Mesothelial cell of epicardium (in vitro differentiated cells): Measurements from ENCODE around the gene POM121C. TPM values are rescaled to one million over a fixed set of nuclear protein-coding genes. Genes with fewer than 3 reads are reported as not detected.
A peak's percentile ranks its signal among the peaks of the same experiment; 100 is the strongest.
"Not testable (repeated sequence)": the region's sequence is repeated elsewhere in the genome, so short reads cannot be mapped to it uniquely, and the experiment has no call there.

ENCODE experiments used
- DNase-seq, 2 experiments: peaks; one replicate each; pipeline ENCODE4 v3.0.0; 2021; ENCODE audit warnings: low spot score in 2 of 2; ENCODE audit not compliant: unreplicated experiment in 2 of 2
- H3K27ac Mint-ChIP-seq: 2 replicates; pipeline ENCODE4 v1.8.0; 2021; ENCODE audit warnings: mixed read lengths
- H3K27me3 Mint-ChIP-seq: 2 replicates; pipeline ENCODE4 v1.8.0; 2021; ENCODE audit warnings: low read depth, mixed read lengths
- H3K36me3 Mint-ChIP-seq: 2 replicates; pipeline ENCODE4 v1.8.0; 2021; ENCODE audit warnings: mixed read lengths
- H3K4me1 Mint-ChIP-seq: 2 replicates; pipeline ENCODE4 v1.8.0; 2021; ENCODE audit warnings: mixed read lengths
- H3K4me3 Mint-ChIP-seq: 2 replicates; pipeline ENCODE4 v1.8.0; 2021; ENCODE audit warnings: mild to moderate bottlenecking, moderate library complexity, mixed read lengths
- H3K9me3 Mint-ChIP-seq: 2 replicates; pipeline ENCODE4 v1.8.0; 2021; ENCODE audit warnings: mixed read lengths
- total RNA-seq: library from RNA; stranded (reverse); gene quantifications from 3 replicates; pipeline ENCODE4 v1.2.1, GENCODE V29; 2021
- TF ChIP-seq, protein P1 (sequence below): fragments of 200-600 bp; sonication (generic); IDR thresholded peaks from one replicate; pipeline ENCODE4 v1.5.0; 2021; ENCODE audit warnings: antibody characterized with exemption; ENCODE audit not compliant: unreplicated experiment

The POM121C gene
- total RNA-seq, result 90.1 to 92.2 TPM (median 90.6 TPM) in 3 replicates

DNA sequence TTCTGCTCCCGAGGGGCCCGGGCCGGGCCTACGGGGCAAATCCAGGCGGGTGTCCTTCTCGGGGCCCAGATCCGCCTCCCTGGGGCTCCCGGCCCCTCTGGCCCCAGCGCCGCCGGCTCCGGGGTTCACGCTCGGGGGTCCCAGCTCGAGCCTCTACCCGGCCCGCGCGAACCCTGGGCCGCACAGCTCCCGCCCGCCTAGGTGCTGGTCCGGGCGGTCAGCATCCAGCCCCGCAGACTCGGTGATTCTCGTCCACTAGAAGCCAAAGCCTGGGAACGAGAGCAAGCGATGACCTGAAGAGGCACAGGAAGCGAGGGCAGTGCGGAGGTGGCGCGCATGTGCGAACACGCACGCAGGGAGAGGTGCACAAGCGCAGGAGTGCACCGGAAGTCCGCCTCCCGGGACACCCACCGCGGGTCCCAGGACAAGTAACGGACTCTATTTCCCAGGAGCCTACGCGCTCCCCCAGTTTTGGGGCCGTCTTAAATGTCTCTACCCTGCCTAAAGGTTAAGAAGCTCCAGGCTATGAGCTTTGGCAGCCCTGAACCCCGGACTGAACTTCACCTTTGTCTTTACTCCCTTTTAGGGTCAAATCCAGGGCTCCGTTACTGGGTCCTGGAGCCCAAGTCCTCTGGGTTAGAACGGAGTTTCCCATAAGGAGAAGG is at the start of gene POM121C:
POM121C (minus strand) TSS at position 321 of the 665 bp plus-strand sequence. CDS start 44,803 bp downstream, outside the sequence.
- H3K27ac Mint-ChIP-seq, result peak within 1 kb of the TSS; percentile 86
- H3K27me3 Mint-ChIP-seq, H3K36me3 Mint-ChIP-seq, H3K9me3 Mint-ChIP-seq, H3K4me1 Mint-ChIP-seq: not testable (repeated sequence)
- DNase-seq, result peak; percentile 72 to 82
- peak within 1 kb of the TSS; percentile 94 for H3K4me3 Mint-ChIP-seq

GRCh38 chr7:75534727-75535307 is 48.7 kb upstream of the POM121C start:
- Mint-ChIP-seq H3K4me1 (no peaks in the 10 kb centered on the region), H3K36me3 (peaks cover 17% of the 10 kb centered on the region), H3K9me3 (no peaks in the 10 kb centered on the region), H3K27ac (no peak overlapping the region), H3K4me3 (no peak overlapping the region), H3K27me3 (no peaks in the 10 kb centered on the region)
- DNase-seq, result no peak
- TF ChIP-seq, protein P1, sequence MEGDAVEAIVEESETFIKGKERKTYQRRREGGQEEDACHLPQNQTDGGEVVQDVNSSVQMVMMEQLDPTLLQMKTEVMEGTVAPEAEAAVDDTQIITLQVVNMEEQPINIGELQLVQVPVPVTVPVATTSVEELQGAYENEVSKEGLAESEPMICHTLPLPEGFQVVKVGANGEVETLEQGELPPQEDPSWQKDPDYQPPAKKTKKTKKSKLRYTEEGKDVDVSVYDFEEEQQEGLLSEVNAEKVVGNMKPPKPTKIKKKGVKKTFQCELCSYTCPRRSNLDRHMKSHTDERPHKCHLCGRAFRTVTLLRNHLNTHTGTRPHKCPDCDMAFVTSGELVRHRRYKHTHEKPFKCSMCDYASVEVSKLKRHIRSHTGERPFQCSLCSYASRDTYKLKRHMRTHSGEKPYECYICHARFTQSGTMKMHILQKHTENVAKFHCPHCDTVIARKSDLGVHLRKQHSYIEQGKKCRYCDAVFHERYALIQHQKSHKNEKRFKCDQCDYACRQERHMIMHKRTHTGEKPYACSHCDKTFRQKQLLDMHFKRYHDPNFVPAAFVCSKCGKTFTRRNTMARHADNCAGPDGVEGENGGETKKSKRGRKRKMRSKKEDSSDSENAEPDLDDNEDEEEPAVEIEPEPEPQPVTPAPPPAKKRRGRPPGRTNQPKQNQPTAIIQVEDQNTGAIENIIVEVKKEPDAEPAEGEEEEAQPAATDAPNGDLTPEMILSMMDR, result no peak

DNA sequence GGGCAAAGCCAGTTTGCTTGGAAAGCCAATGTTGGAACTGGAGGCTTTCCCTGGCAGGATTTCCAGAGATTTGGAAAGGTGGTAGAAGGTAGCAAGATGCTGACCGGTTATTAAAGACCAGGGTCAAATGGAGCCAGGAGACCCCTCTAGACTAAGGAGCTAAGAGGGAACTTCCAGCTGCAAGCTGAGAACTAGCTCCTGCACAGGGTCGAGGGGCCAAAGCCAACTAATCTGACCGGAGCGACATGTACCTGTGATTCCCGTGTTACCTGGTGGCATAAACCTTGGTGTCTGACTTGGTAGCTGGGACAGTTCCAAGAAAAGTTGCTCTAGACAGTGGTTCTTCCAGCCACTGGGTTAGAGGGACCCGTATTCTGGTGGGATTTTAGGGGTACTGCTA is 47.8 kb upstream of the POM121C start:
- Mint-ChIP-seq H3K4me3 (no peak overlapping the region), H3K9me3 (no peaks in the 10 kb centered on the region), H3K36me3 (peaks cover 12% of the 10 kb centered on the region), H3K27me3 (no peaks in the 10 kb centered on the region), H3K4me1 (no peaks in the 10 kb centered on the region), H3K27ac (no peak overlapping the region)
- DNase-seq, result no peak
- TF ChIP-seq, protein P1, result no peak

- H3K9me3 Mint-ChIP-seq, result no peaks in the 10 kb centered on the region
- H3K27me3 Mint-ChIP-seq, result no peaks in the 10 kb centered on the region
- DNase-seq, result no peak
- H3K4me3 Mint-ChIP-seq, result no peak overlapping the region
- H3K4me1 Mint-ChIP-seq, result peaks cover 3% of the 10 kb centered on the region
- TF ChIP-seq, protein P1, result no peak
- H3K36me3 Mint-ChIP-seq, result peaks cover 10% of the 10 kb centered on the region
- H3K27ac Mint-ChIP-seq, result no peak overlapping the region
Measured at GRCh38 chr7:75532639-75533038, 46.5 kb upstream of the POM121C start.

GRCh38 chr7:75531359-75531821 is 45.3 kb upstream of the POM121C start:
- Mint-ChIP-seq H3K9me3 (no peaks in the 10 kb centered on the region), H3K27me3 (no peaks in the 10 kb centered on the region), H3K4me3 (no peak overlapping the region), H3K27ac (no peak overlapping the region), H3K36me3 (peaks cover 2% of the 10 kb centered on the region), H3K4me1 (peaks cover 9% of the 10 kb centered on the region)
- no peak for DNase-seq
- TF ChIP-seq, protein P1, result no peak

DNA sequence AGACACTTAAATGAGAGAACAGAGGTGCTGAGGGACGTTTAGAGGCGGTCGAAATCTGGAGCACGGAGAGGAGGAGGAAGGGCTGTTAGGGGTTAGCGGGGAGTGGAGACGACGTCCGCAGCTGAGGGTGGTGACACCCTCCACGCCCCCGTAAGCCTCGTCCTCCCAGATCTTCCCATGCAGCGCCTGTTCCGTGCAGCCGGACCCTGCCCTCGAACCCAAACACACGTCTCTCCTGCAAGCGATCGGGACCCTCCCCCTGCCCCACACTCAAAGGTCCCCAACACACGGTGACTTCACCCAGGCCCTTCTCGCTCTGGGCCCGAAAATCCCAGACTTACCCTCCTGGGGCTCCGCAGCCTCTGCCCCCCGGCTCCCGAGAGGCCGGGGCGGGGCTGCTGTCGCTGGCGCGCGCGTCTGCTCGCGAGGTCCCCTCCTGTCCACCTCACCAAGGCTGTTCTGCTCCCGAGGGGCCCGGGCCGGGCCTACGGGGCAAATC is 41.2 kb upstream of the POM121C start:
- peak in 1 of 2 experiments; percentile 43 for DNase-seq
- not testable (repeated sequence) for H3K9me3 Mint-ChIP-seq, H3K27me3 Mint-ChIP-seq
- Mint-ChIP-seq H3K27ac (peak overlapping the region; percentile 92), H3K4me1 (peaks cover 15% of the 10 kb centered on the region), H3K4me3 (peak overlapping the region; percentile 87), H3K36me3 (peaks cover 25% of the 10 kb centered on the region)

- not testable (repeated sequence) for H3K27ac Mint-ChIP-seq, H3K4me1 Mint-ChIP-seq, DNase-seq, H3K27me3 Mint-ChIP-seq, H3K4me3 Mint-ChIP-seq
- peaks cover 27% of the 10 kb centered on the region for H3K9me3 Mint-ChIP-seq
- peaks cover 53% of the 10 kb centered on the region for H3K36me3 Mint-ChIP-seq
Measured at GRCh38 chr7:75521727-75522126, 35.6 kb upstream of the POM121C start.

DNA sequence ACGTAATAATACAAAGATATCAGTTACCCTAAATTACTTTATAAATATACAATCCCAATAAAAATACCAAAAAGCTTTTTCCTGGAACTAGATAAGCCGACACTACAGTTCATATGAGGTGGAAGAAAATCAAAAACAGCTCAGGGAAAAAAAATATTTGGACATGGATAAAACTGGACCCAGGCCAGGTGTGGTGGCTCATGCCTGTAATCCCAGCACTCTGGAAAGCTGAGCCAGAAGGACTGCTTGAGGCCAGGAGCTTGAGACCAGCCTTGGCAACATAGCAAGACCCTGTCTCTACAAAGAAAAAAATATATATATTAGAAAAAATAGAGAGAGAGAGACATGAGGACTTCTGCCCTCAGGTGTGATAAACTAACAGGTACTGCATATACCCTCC is 32.7 kb upstream of the POM121C start:
- not testable (repeated sequence) for H3K4me1 Mint-ChIP-seq, H3K27me3 Mint-ChIP-seq, DNase-seq, H3K27ac Mint-ChIP-seq, H3K4me3 Mint-ChIP-seq
- H3K9me3 Mint-ChIP-seq, result peaks cover 27% of the 10 kb centered on the region
- H3K36me3 Mint-ChIP-seq, result peaks cover 50% of the 10 kb centered on the region

- not testable (repeated sequence) for H3K27ac Mint-ChIP-seq, DNase-seq, H3K36me3 Mint-ChIP-seq, H3K4me3 Mint-ChIP-seq, H3K27me3 Mint-ChIP-seq, H3K4me1 Mint-ChIP-seq, H3K9me3 Mint-ChIP-seq
Measured at GRCh38 chr7:75509033-75509432, 22.9 kb upstream of the POM121C start.

DNA sequence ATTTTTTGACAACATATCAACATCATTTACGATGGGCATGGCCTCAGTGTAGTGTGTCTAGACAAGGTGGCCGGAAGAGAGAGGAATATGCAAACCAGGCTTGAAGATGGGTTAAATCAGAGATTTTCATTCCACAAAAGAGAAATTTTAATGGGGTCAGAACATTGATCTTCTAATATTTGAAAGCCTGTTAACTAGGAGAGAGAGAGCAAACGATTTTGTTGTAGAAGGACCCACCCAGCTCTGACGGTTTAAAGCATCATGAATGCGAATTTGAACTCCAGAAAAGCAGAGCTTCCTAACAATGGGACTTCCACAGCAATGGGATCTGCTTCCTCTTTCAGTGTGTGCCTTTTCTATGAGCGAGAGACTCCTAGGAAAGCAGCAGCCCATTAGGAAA is 5.9 kb upstream of the POM121C start, which contains the start of gene SPDYE5:
SPDYE5 (plus strand) TSS at position 301 of the 400 bp plus-strand sequence. CDS start 1,728 bp downstream, outside the sequence.
- not testable (repeated sequence) for H3K4me3 Mint-ChIP-seq, H3K9me3 Mint-ChIP-seq, H3K4me1 Mint-ChIP-seq, DNase-seq, H3K36me3 Mint-ChIP-seq, H3K27ac Mint-ChIP-seq, H3K27me3 Mint-ChIP-seq
